ENCODE measurements around the gene ARID1A.

The ARID1A gene

GRCh38 chr1:26705788-26706311 lies 10.0 kb downstream of the ARID1A start:
- peaks cover 99% of the 10 kb centered on the region for H3K79me2 ChIP-seq (ENCODE audit: low read length)
- H3K4me2 ChIP-seq (ENCODE audit: low read length) = 0 out of 2 replicates have a peak overlapping the region, but pooled peaks have one; percentile 5
- H3K4me3 ChIP-seq (ENCODE audit: low read length) = no peak overlapping the region
- H3K27ac ChIP-seq (ENCODE audit: low read length) = no peak overlapping the region
- no peaks in the 10 kb centered on the region for H3K27me3 ChIP-seq (ENCODE audit: low read depth, low read length)
- no peak overlapping the region for H3K9ac ChIP-seq (ENCODE audit: low read length)
- H3K4me1 ChIP-seq (ENCODE audit: low read length) = peaks cover 20% of the 10 kb centered on the region
- no peak for TF ChIP-seq CTCF (IDR thresholded peaks at IDR 0.05; ENCODE audit: low read depth, low read length)
- no peak for TF ChIP-seq EZH2phosphoT487 (IDR thresholded peaks at IDR 0.05; ENCODE audit: low read depth)
- H4K20me1 ChIP-seq (ENCODE audit: insufficient read depth, low read length) = peaks cover 73% of the 10 kb centered on the region
- H3K9me3 ChIP-seq (ENCODE audit: insufficient read depth, low read length) = no peaks in the 10 kb centered on the region
- no peak overlapping the region for H2AFZ ChIP-seq (ENCODE audit: low read depth, low read length)
- peaks cover 34% of the 10 kb centered on the region for H3K36me3 ChIP-seq (replicated peaks; ENCODE audit: low read depth, low read length)

- Histone ChIP-seq H3K9ac (ENCODE audit: low read length) (no peak overlapping the region), H2AFZ (ENCODE audit: low read depth, low read length) (no peak overlapping the region), H4K20me1 (ENCODE audit: insufficient read depth, low read length) (peaks cover 70% of the 10 kb centered on the region), H3K9me3 (ENCODE audit: insufficient read depth, low read length) (no peaks in the 10 kb centered on the region), H3K79me2 (ENCODE audit: low read length) (peaks cover 99% of the 10 kb centered on the region), H3K27me3 (ENCODE audit: low read depth, low read length) (no peaks in the 10 kb centered on the region), H3K27ac (ENCODE audit: low read length) (no peak overlapping the region), H3K4me1 (ENCODE audit: low read length) (peaks cover 15% of the 10 kb centered on the region), H3K4me2 (ENCODE audit: low read length) (0 out of 2 replicates have a peak overlapping the region, but pooled peaks have one; percentile 5), H3K4me3 (ENCODE audit: low read length) (no peak overlapping the region), H3K36me3 (replicated peaks; ENCODE audit: low read depth, low read length) (peaks cover 30% of the 10 kb centered on the region)
- TF ChIP-seq EZH2phosphoT487 (IDR thresholded peaks at IDR 0.05; ENCODE audit: low read depth) (no peak), CTCF (IDR thresholded peaks at IDR 0.05; ENCODE audit: low read depth, low read length) (no peak)
Measured at GRCh38 chr1:26706315-26706714, 10.5 kb downstream of the ARID1A start.

- Histone ChIP-seq H3K9ac (ENCODE audit: low read length) (no peak overlapping the region), H3K4me1 (ENCODE audit: low read length) (peaks cover 4% of the 10 kb centered on the region), H3K79me2 (ENCODE audit: low read length) (peaks cover 99% of the 10 kb centered on the region), H2AFZ (ENCODE audit: low read depth, low read length) (no peak overlapping the region), H3K27ac (ENCODE audit: low read length) (no peak overlapping the region), H3K4me2 (ENCODE audit: low read length) (no peak overlapping the region), H3K36me3 (replicated peaks; ENCODE audit: low read depth, low read length) (peaks cover 17% of the 10 kb centered on the region), H3K4me3 (ENCODE audit: low read length) (no peak overlapping the region), H3K27me3 (ENCODE audit: low read depth, low read length) (no peaks in the 10 kb centered on the region), H4K20me1 (ENCODE audit: insufficient read depth, low read length) (peaks cover 67% of the 10 kb centered on the region), H3K9me3 (ENCODE audit: insufficient read depth, low read length) (no peaks in the 10 kb centered on the region)
- no peak for TF ChIP-seq EZH2phosphoT487 (IDR thresholded peaks at IDR 0.05; ENCODE audit: low read depth)
- no peak for TF ChIP-seq CTCF (IDR thresholded peaks at IDR 0.05; ENCODE audit: low read depth, low read length)
Measured at GRCh38 chr1:26710811-26711210, 15.0 kb downstream of the ARID1A start.

GRCh38 chr1:26711777-26712176 lies 16.0 kb downstream of the ARID1A start:
- no peak for TF ChIP-seq CTCF (IDR thresholded peaks at IDR 0.05; ENCODE audit: low read depth, low read length)
- no peak for TF ChIP-seq EZH2phosphoT487 (IDR thresholded peaks at IDR 0.05; ENCODE audit: low read depth)
- Histone ChIP-seq H3K36me3 (replicated peaks; ENCODE audit: low read depth, low read length) (peaks cover 17% of the 10 kb centered on the region), H2AFZ (ENCODE audit: low read depth, low read length) (no peak overlapping the region), H3K9me3 (ENCODE audit: insufficient read depth, low read length) (no peaks in the 10 kb centered on the region), H3K27me3 (ENCODE audit: low read depth, low read length) (no peaks in the 10 kb centered on the region), H3K27ac (ENCODE audit: low read length) (no peak overlapping the region), H3K9ac (ENCODE audit: low read length) (no peak overlapping the region), H3K4me2 (ENCODE audit: low read length) (no peak overlapping the region), H4K20me1 (ENCODE audit: insufficient read depth, low read length) (peaks cover 65% of the 10 kb centered on the region), H3K79me2 (ENCODE audit: low read length) (peaks cover 99% of the 10 kb centered on the region), H3K4me3 (ENCODE audit: low read length) (no peak overlapping the region), H3K4me1 (ENCODE audit: low read length) (no peaks in the 10 kb centered on the region)

Data from OCI-LY3 (cell line).